Measurements from ENCODE around the gene PLXNA4.

Gene PLXNA4

GRCh38 chr7:132207782-132208181 is 368.5 kb downstream of the PLXNA4 start:
- no peak for DNase-seq (ENCODE audit: low read depth, low spot score)

GRCh38 chr7:132207211-132207610 is 369.1 kb downstream of the PLXNA4 start:
- DNase-seq (ENCODE audit: low read depth, low spot score) = no peak

GRCh38 chr7:132206594-132206993 is 369.7 kb downstream of the PLXNA4 start:
- no peak for DNase-seq (ENCODE audit: low read depth, low spot score)

- no peak for DNase-seq (ENCODE audit: low read depth, low spot score)
Measured at GRCh38 chr7:132205509-132205908, 370.8 kb downstream of the PLXNA4 start.

- DNase-seq (ENCODE audit: low read depth, low spot score) = no peak
Measured at GRCh38 chr7:132203021-132203420, 373.2 kb downstream of the PLXNA4 start.

DNA sequence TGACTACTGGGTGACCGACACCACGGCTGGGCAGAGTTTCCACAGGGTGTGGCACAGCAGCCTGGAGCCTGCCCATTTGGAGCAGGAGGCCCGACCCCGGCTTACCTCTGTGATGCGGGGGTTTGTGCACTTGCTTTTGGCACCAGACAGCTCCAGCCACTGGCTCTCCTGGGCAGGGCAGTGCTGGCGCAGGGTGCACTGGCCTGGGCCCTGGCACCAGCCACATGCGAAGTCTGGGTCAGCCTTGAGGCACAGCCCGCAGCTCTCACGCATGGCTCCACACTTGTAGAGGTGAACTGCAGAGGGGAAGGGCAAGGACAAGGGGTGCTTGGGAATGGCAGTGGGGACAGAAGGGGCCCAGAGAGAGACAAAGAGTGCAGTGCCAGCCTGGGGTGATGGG is 373.7 kb downstream of the PLXNA4 start:
- no peak for DNase-seq (ENCODE audit: low read depth, low spot score)

DNA sequence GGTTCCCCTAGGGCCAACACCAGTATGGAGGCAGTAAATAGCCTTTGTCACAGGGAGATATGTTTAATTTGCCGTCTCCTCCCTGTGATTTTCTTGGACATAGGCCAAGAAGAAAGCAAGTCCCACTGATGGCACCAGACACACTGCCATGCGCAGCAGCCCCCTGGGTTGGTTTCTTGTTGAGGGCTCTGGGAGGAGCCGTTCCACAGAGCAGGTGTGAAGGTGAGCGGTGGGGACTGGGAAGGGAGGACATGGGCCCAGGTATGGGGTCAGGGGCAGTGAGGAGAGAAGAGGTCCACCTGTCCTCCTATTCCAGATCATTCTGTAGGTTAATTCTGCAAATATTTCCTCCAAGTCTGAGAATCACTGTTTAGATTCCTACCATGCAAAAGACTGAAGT is 376.1 kb downstream of the PLXNA4 start:
- no peak for DNase-seq (ENCODE audit: low read depth, low spot score)

- no peak for DNase-seq (ENCODE audit: low read depth, low spot score)
Measured at GRCh38 chr7:132199626-132200025, 376.6 kb downstream of the PLXNA4 start.

DNA sequence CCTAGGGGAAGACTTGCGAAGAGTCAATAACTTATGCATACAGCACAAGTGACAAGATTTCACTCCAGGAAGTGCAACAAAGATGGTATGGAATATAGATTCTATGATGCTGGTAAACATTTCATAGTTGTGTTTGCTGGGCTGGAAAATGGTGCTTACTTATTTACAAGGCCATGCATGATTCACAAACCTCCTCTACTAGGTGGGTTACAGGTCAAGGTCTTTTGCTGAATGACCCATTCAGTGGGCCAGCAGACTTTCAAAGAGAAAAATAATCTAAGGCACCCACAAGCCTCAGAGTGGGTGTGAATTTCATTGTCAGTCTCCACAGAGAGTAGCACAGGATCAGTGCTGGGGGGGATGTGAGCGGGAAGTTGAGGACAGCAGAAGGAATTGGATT is 378.5 kb downstream of the PLXNA4 start:
- DNase-seq (ENCODE audit: low read depth, low spot score) = no peak

GRCh38 chr7:132193898-132194297 is 382.4 kb downstream of the PLXNA4 start:
- no peak for DNase-seq (ENCODE audit: low read depth, low spot score)

- DNase-seq (ENCODE audit: low read depth, low spot score) = no peak
Measured at GRCh38 chr7:132192809-132193208, 383.5 kb downstream of the PLXNA4 start.

DNA sequence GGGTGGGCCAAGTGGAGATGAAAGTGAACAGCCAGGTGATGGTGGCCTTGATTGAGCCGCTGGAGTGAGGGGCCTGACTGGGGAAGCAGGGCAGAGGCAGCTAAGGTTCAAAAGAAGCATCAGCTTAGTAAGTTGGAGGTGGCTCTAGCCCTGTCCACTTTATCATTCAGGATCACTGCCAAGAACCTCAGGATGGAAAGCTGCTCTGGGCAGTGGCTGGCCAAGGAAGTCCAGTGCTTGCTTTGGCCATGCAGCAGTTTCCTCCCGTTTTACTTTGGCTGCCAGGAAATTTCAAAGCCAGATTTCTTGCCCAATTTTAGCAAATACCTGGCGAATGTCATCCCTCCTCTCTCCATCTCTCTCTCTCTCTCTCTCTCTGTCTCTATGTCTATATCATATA is 384.9 kb downstream of the PLXNA4 start:
- DNase-seq (ENCODE audit: low read depth, low spot score) = no peak

GRCh38 chr7:132190683-132191082 is 385.6 kb downstream of the PLXNA4 start:
- DNase-seq (ENCODE audit: low read depth, low spot score) = no peak

DNA sequence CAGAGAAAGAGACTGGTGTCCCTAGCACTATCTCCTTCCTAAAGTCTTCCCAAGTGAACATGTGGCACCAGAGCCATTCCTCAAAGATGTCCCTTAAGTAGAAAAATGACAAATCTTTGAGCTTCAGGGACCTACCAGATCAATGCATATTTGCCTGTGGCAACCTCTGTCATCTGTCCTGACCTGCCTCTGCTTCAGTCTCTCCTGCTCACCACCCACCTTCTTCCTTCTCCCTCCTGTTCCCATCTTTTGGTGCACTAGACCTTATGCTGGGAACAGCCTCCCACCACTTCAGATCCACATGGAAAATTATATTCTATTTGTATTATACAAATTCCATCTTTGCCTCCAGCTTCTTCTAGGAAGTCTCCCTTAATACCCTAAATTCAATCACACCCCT is 386.4 kb downstream of the PLXNA4 start:
- DNase-seq (ENCODE audit: low read depth, low spot score) = no peak

GRCh38 chr7:132187869-132188789 is 388.1 kb downstream of the PLXNA4 start:
- no peak for DNase-seq (ENCODE audit: low read depth, low spot score)

- DNase-seq (ENCODE audit: low read depth, low spot score) = no peak
Measured at GRCh38 chr7:132187391-132187790, 388.9 kb downstream of the PLXNA4 start.

DNA sequence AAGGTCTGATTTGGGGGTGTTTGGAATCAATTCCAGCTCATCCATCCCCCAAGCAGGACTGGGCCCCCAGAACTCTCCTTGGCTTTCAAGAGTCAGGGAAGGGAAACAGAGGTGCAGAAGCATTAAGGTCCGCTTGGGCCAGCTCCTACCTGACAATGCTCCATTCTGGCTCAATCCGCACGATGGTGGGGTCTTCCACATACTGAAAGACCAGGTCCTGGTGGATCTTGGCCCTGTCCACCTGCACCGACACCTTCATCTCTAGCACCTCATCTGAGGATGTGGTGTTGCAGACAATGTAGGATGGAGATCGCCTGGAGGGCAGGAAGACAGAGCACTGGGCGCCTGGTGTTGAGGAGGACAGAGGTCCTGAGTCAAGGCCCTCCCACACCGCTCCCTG is 391.1 kb downstream of the PLXNA4 start:
- no peak for DNase-seq (ENCODE audit: low read depth, low spot score)

DNA sequence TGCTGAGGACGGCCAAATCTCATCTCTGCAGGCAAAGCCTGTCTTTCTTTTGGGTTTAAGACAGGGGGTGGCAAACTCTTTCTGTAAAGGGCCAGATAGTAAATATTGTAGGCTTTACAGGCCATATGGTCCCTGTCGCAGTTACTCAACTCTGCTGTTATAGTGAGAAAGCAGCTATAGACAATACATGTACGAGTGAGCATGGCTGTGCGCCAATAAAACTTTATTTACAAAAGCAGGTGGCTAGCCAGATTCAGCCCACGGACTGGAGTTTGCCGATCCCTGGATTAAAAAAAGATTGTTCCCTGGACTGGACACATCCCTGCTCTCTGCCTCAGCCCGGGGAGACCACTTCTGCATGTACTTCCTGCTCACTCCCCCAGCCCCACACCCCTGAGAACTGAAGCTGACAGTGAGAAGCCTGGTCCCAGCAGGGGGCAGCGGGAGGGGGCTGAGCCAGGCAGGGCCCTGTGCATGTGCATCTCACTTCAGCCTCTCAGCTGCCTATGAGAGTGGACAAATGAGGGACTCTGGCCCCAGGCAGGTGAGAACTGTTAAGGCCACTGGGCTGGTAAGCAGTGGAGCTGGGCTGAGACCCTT is 392.4 kb downstream of the PLXNA4 start:
- no peak for DNase-seq (ENCODE audit: low read depth, low spot score)

- DNase-seq (ENCODE audit: low read depth, low spot score) = no peak
Measured at GRCh38 chr7:132182992-132183391, 393.3 kb downstream of the PLXNA4 start.

- DNase-seq (ENCODE audit: low read depth, low spot score) = no peak
Measured at GRCh38 chr7:132181946-132182685, 394.2 kb downstream of the PLXNA4 start.

DNA sequence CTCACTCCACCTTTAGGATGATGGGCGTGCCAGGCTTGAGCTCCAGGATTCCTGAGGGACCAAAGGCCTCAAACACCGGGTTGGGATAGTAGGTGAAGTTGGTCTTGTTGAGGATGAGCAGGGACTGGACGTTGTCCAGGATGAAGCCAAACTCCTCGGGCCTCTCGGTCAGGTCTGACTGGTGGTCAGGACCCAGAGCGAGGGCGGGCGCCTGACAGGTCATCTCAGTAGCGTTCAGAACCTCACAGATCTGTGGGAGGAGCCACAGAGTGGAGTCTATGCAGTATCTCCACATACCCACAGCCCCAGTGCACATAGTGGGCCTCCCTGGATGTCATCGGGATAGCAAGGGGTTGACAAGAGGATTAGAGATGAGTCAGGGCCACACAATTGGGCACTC is 394.9 kb downstream of the PLXNA4 start:
- DNase-seq (ENCODE audit: low read depth, low spot score) = no peak

DNA sequence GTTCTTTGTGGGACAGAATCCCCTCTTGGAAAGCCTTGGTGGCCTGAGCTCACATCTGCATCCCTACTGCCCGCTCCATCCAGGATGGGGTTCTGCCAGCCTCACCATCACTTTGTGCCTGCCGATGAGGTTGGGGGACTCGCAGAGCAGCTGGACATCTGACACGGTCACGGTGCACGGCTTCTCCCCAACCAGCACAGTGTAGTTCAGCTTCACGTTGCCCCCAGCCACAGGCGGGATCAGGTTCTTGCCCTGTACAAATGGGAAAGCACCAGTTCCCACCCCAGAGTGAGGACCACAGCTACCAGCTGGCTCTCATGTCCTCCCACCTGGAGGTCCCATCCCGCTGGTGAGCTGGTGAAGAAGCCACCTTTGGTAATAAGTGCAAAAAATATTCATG is 395.8 kb downstream of the PLXNA4 start:
- DNase-seq (ENCODE audit: low read depth, low spot score) = no peak

GRCh38 chr7:132179681-132180080 is 396.6 kb downstream of the PLXNA4 start:
- DNase-seq (ENCODE audit: low read depth, low spot score) = no peak
